Nasal cavity respiratory epithelium epithelial cell of viscerocranial mucosa (primary cell): ENCODE measurements around the gene S100A12. TPM values are rescaled to one million over a fixed set of nuclear protein-coding genes. Genes with fewer than 3 reads are reported as not detected.

Experiments used
- total RNA-seq: library from RNA; depleted of rRNA; stranded (reverse); fragments of >200 nt; gene quantifications from 2 replicates; pipeline ENCODE4 v1.2.3, GENCODE V29; 2014

The S100A12 gene
- 1.5 and 3.4 TPM in 2 replicates for total RNA-seq

DNA sequence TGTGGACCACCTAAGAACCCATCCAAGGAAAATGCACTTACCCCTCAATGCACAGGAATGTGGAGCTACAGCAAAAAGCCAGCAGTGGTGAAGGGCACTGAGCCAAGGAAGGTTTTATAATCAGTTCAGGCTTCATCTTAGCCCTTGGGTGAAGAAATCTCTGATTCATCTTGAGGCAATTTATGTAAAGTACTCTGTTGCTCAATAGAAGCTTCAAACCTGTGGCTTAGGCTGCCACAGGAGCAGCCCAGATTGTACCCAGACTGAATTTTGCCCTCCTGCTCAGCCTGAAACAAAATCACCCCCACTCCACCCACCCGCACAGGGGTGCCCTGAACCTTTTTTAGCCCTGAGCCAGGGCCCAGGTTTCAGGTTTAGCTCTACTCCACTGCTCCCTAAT is at the start of gene S100A12:
S100A12 (minus strand) TSS at position 111 of the 400 bp plus-strand sequence. CDS start 1,029 bp downstream, outside the sequence.

DNA sequence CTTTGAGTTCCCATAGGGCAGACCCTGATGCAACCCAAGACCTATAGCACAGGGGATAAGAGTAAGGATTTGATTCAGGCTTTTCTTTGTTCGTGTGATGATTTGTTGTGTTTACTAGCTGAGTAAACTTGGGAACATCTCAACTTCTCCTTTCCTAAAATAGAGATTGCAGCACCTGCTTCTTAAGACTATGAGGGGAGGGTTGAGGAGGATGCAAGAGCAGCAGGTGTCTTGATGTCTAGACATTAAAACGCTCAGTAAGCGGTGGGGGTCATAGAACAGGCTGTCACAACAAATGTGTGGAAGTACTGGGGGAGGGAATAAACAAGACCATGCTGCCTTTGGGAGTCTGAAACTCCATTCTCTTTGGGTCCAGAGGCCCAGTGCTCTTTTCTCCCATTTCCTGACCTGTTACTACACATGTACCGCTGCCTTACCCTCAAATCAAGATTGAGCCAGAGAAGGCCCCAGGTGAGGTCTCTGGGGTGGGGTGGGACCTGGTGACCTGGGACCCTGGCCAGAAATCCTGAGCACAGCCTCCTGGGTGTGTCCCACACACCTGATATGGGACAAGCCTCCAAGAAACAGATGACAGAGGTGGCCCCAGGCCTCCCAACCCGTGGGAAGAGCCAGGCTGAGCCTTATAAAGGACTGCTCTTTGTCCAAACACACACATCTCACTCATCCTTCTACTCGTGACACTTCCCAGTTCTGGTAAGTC is 40.6 kb upstream of the S100A12 start, which contains the start of gene S100A7A:
S100A7A (plus strand) TSS at position 671 of the 721 bp plus-strand sequence. CDS start 1,563 bp downstream, outside the sequence.

DNA sequence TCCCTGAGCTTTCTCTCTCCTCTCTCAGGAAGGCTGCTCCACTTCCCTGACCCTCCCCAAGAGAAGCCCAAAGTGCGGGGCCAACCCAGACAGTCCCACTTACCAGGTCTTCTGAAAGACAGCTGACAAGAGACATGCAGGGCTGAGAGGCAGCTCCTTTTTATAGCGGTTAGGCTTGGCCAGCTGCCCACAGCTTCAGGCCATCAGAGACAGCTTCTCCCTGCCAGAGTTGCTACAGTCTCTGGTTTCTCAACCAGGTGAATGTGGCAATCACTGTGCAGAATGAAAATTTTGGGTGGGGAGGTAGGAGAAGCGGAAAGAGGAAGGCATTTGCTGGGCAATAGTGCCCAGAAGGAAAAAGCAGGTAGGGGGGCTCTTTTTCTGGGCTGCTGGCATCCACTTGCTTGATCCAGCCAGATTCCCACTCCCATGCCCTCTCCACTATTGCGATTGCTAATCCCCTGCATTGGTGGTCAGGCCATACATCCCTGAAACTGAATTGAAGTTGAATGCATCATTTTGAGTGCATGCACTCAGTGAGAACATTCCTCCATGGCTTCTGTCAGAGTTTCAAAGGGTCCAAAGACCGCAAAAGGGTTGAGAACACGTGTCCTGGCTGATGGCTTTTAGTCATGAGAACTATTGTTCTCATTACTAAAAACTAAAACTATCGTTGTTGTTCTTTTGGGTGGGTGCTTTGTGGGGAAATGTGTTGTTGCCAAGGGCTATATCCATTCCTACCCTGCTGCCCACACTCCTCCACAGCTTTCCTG is 15.7 kb upstream of the S100A12 start, which contains the start of gene S100A8:
S100A8 (minus strand) TSS at position 136 of the 773 bp plus-strand sequence. CDS start 538 bp downstream, outside the sequence.

DNA sequence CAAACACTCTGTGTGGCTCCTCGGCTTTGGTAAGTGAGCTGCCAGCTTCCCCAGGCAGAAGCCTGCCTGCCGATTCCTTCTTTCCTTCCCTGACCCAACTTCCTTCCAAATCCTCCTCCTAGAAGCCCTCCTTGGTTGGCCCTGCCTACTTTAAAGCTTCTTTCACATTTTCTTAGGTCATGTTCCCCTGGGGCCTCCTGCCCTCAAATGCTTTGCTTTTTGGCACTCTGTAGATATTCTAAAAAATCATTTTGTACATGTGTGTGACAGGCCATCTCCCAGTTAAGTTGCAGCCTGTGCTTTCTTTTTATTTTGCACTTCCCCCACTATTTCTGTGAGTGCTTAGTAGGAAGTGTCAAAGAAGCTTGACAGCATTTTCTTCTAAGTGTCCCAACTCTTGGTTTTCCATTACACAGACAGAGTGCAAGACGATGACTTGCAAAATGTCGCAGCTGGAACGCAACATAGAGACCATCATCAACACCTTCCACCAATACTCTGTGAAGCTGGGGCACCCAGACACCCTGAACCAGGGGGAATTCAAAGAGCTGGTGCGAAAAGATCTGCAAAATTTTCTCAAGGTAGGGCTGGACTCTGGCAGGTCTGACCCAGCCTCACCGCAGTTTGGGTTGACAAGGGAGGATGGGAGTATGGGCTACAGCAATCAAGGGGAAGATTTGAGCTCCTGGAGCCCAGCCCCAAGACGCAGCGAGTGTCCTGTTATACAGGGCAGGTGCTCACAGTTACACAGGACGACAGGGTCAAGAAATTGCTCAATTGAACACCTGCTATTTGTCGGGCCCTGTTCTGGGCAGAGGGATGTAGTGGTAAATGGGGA is 17.3 kb downstream of the S100A12 start, which contains the start of gene S100A9:
S100A9 (plus strand) TSS at position 2 of the 838 bp plus-strand sequence; CDS start at position 432, 430 bp downstream.

DNA sequence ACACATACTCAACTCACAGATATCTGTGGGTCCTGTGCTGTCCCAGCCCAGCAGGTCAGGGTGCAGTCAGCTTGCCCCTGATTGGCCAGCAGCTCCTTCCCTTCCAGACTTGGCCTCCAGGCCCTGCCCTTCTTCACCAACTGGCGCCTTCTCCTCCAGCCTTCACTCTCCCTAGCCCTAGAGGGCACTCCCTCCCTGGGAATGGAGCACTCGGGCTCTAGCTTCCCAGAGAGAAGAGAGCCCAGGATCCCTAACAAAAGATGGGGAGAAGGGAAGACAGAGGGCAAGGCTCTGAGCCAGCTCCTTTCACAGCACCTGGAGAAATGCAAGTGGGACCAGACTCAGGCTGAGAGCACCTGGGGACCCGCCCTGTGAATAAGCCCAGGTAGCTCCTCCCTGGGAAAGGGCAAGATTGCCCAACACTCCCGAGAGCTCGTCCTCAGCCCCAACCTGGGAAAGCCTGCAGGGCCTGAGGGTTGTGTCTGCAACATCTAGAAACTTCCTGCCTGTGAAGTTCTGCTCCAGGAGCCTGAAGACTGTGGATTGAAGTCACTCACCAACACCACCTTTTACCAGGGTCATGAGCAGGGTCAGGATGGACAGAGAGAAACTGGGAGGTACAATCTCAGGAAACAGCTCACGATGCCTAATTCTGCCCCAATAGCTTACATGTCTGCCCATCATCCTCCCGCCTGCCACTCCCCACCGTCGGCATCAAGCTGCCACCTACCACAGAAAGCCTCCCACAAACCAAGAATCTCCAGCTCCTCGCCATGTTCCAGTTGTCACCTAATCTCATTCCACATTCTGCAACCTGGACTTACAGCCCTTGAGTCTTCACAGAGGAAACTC is 26.7 kb downstream of the S100A12 start, which contains the start of gene PGLYRP4:
PGLYRP4 (minus strand) TSS at position 331 of the 852 bp plus-strand sequence. CDS start 909 bp downstream, outside the sequence.

Other genes starting within 250 kb of the S100A12 start
- 2.1 TPM in 1 of 2 replicates, not detected in the other for gene SPRR2G, start 224.7 kb downstream of the S100A12 start, total RNA-seq
- not detected in 2 replicates for gene LELP1, start 172.2 kb downstream of the S100A12 start, total RNA-seq
- gene PRR9, start 158.0 kb downstream of the S100A12 start, total RNA-seq: 2.1 TPM in 1 of 2 replicates, not detected in the other
- gene LORICRIN, start 115.9 kb downstream of the S100A12 start, total RNA-seq: not detected in 2 replicates
- gene PGLYRP3, start 62.7 kb downstream of the S100A12 start, total RNA-seq: 2.4 and 4.7 TPM in 2 replicates
- 4.0 and 7.9 TPM in 2 replicates for gene PGLYRP4, start 26.8 kb downstream of the S100A12 start, total RNA-seq
- 1,477 and 2,600 TPM in 2 replicates for gene S100A9, start 17.8 kb downstream of the S100A12 start, total RNA-seq
- 238 and 331 TPM in 2 replicates for gene S100A8, start 15.5 kb upstream of the S100A12 start, total RNA-seq
- gene S100A7A, start 40.9 kb upstream of the S100A12 start, total RNA-seq: under 0.01 TPM in 1 of 2 replicates, not detected in the other
- gene S100A7, start 85.0 kb upstream of the S100A12 start, total RNA-seq: 0.64 and 2.1 TPM in 2 replicates
- 257 and 1,880 TPM in 2 replicates for gene S100A6, start 160.4 kb upstream of the S100A12 start, total RNA-seq
- gene S100A5, start 165.3 kb upstream of the S100A12 start, total RNA-seq: not detected in 2 replicates
- gene S100A4, start 170.2 kb upstream of the S100A12 start, total RNA-seq: 5.5 TPM in 2 replicates
- gene S100A3, start 173.6 kb upstream of the S100A12 start, total RNA-seq: 2.1 and 2.3 TPM in 2 replicates
- 666 and 777 TPM in 2 replicates for gene S100A2, start 190.2 kb upstream of the S100A12 start, total RNA-seq
- 568 and 750 TPM in 2 replicates for gene S100A16, start 237.5 kb upstream of the S100A12 start, total RNA-seq
- gene S100A14, start 240.7 kb upstream of the S100A12 start, total RNA-seq: 394 and 881 TPM in 2 replicates